SU-DHL-6 (cell line): ENCODE data around the gene CERS6.

ENCODE experiments used
- CTCF ChIP-seq: fragments of 200-600 bp; sonication (generic); IDR thresholded peaks from one replicate; pipeline ENCODE4 v1.5.1; 2017; ENCODE audit warnings: antibody characterized with exemption, mild to moderate bottlenecking, low read length, moderate library complexity; ENCODE audit not compliant: insufficient read depth, poor library complexity, severe bottlenecking
- EZH2phosphoT487 ChIP-seq: fragments of 200-600 bp; sonication (generic), shearing (Covaris generic); conservative IDR thresholded peaks from 2 replicates; pipeline ENCODE4 v1.6.1; 2018; ENCODE audit warnings: mild to moderate bottlenecking, antibody characterized with exemption, low read length, moderate library complexity, mixed read lengths

GRCh38 chr2:168432565-168433186 is 23.4 kb upstream of the CERS6 start:
- no peak for TF ChIP-seq CTCF
- TF ChIP-seq EZH2phosphoT487: no peak
